Measurements from ENCODE around the gene CDC42BPB. TPM values are rescaled to one million over a fixed set of nuclear protein-coding genes. Genes with fewer than 3 reads are reported as not detected.

CDC42BPB gene
- total RNA-seq, 6 experiments from 2014 or later: 73.7 to 85.1 (median 79.9) TPM

DNA sequence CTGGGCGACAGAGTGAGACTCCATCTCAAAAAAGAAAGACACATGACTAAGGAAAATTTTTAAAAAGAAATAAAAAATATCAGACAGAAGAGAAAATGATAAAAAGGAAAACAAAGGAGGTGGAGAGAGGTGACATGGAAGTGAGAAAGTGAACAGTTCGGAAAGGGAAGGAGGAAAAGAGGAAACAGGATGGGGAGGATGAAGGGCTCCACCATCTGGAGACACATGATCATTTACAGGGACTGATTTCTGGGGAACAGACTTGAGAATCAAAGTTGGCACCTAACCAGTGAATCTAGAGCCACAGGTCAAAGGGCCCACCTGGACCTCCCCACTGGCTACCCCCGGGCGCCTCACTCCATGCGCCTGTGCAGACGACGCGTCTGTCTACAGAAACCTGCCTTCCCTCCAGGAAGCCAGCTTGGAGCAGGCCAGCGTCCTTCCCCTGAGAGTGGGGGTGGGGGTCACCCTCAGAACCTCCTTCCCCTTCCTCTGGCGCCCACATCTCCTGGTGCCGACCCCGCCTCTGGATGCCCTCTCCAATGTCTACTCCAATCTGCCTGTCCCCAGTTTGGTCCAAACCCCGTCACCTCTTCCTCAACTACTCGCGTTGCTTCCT, 74.4 kb downstream of the CDC42BPB start:
- TF ChIP-seq CTCF (IDR thresholded peaks at IDR 0.05): peak; percentile 7; the same call in 1 of the 2 replicates
- peaks cover 36% of the 10 kb centered on the region for H3K36me3 Mint-ChIP-seq (ENCODE audit: low read depth)
- H3K4me1 Mint-ChIP-seq (ENCODE audit: low read depth): peaks cover 19% of the 10 kb centered on the region
- peaks cover 2% of the 10 kb centered on the region for H3K27me3 Mint-ChIP-seq (ENCODE audit: insufficient read depth)
- peaks cover 8% of the 10 kb centered on the region for H3K9me3 Mint-ChIP-seq
- no peak overlapping the region for H3K27ac Mint-ChIP-seq
- H3K4me3 Mint-ChIP-seq: no peak overlapping the region
- no peak for DNase-seq

DNA sequence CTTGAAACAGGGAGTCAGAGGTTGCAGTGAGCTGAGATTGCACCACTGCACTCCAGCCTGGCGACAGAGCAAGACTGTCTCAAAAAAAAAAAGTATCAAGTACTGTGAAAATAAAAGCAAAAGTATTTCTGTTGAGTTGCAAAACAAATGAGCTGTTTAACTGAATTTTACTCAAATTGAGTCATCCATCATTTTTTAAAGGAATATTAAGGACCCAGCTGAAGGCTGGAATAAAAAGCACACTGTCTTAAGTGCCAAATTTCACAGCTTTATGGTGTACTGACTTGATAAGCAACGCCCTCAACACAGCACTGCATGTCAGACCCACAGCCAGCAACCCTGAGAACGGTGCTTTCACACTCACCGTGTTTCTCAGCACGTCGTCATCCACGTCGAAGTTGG, 76.9 kb downstream of the CDC42BPB start:
- TF ChIP-seq CTCF (IDR thresholded peaks at IDR 0.05): no peak
- Mint-ChIP-seq H3K9me3 (no peaks in the 10 kb centered on the region), H3K27me3 (ENCODE audit: insufficient read depth) (peaks cover 1% of the 10 kb centered on the region; the same call in 1 of the 2 replicates), H3K4me3 (no peak overlapping the region), H3K36me3 (ENCODE audit: low read depth) (peaks cover 15% of the 10 kb centered on the region), H3K27ac (no peak overlapping the region), H3K4me1 (ENCODE audit: low read depth) (no peaks in the 10 kb centered on the region)
- no peak for DNase-seq

- Mint-ChIP-seq H3K36me3 (ENCODE audit: low read depth) (peaks cover 14% of the 10 kb centered on the region), H3K4me3 (no peak overlapping the region), H3K9me3 (no peaks in the 10 kb centered on the region), H3K4me1 (ENCODE audit: low read depth) (no peaks in the 10 kb centered on the region), H3K27ac (no peak overlapping the region), H3K27me3 (ENCODE audit: insufficient read depth) (peaks cover 1% of the 10 kb centered on the region; the same call in 1 of the 2 replicates)
- no peak for TF ChIP-seq CTCF (IDR thresholded peaks at IDR 0.05)
- no peak for DNase-seq
These were observed 77.9 kb downstream of the CDC42BPB start for GRCh38 chr14:102979406-102979805.

DNA sequence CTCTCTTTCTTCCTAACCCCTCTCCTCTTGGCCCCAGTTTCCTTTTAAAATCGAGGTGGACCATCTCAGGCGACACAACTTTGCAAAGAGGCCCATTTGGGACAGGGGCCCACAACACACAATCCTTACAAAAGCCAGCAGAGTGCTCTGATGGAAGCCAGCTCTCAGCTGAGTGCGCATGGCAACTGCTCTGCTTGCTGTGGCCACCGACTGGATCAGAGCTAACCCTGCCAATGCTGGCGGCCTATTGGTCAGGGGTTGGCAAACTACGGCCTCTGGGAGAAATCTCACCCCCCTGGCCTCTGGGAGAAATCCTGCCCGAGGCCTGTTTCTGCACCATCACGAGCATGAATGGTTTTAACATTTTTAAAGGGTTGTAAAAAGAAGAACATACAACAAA, 79.9 kb downstream of the CDC42BPB start:
- Mint-ChIP-seq H3K9me3 (no peaks in the 10 kb centered on the region), H3K27me3 (ENCODE audit: insufficient read depth) (peaks cover 1% of the 10 kb centered on the region; the same call in 1 of the 2 replicates), H3K36me3 (ENCODE audit: low read depth) (peaks cover 17% of the 10 kb centered on the region), H3K4me1 (ENCODE audit: low read depth) (no peaks in the 10 kb centered on the region), H3K4me3 (no peak overlapping the region), H3K27ac (no peak overlapping the region)
- DNase-seq: no peak
- TF ChIP-seq CTCF (IDR thresholded peaks at IDR 0.05): no peak

DNA sequence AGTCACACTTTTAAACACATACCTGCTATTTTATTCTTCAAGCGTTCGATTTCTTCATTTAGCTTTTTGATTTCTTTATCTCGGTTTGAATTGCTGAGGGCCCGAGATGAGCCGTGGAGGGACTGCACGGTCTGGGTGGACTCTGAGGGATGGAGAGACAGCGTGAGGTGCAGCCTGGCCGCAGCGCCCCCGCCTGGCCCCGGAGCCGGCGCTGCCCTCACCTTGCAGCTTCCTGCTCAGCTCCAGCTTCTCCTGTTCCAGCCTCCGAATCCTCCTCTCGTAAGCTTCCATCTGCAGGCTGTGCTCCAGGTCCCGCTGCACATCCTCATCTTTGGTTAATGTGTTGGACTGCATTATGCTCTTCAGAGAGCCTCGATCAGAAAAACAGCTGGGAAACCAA, 81.7 kb downstream of the CDC42BPB start:
- no peaks in the 10 kb centered on the region for H3K4me1 Mint-ChIP-seq (ENCODE audit: low read depth)

More for the DNA sequence above, 81.7 kb downstream of the CDC42BPB start:
- H3K4me3 Mint-ChIP-seq: no peak overlapping the region
- no peaks in the 10 kb centered on the region for H3K9me3 Mint-ChIP-seq
- H3K36me3 Mint-ChIP-seq (ENCODE audit: low read depth): peaks cover 31% of the 10 kb centered on the region
- no peak for DNase-seq
- peak; percentile 15; the same call in 1 of the 2 replicates for TF ChIP-seq CTCF (IDR thresholded peaks at IDR 0.05)
- peaks cover 1% of the 10 kb centered on the region; the same call in 1 of the 2 replicates for H3K27me3 Mint-ChIP-seq (ENCODE audit: insufficient read depth)
- H3K27ac Mint-ChIP-seq: no peak overlapping the region

All from HFFc6 (cell line).